ENCODE results near the gene KRT81.

Gene KRT81

GRCh38 chr12:52270541-52271070, 20.7 kb downstream of the KRT81 start:
- DNase-seq (ENCODE audit: extremely low read depth, low read depth): no peak
- H3K4me3 ChIP-seq (replicated peaks; ENCODE audit: low read depth, low read length): no peak overlapping the region
- TF ChIP-seq, protein P1, sequence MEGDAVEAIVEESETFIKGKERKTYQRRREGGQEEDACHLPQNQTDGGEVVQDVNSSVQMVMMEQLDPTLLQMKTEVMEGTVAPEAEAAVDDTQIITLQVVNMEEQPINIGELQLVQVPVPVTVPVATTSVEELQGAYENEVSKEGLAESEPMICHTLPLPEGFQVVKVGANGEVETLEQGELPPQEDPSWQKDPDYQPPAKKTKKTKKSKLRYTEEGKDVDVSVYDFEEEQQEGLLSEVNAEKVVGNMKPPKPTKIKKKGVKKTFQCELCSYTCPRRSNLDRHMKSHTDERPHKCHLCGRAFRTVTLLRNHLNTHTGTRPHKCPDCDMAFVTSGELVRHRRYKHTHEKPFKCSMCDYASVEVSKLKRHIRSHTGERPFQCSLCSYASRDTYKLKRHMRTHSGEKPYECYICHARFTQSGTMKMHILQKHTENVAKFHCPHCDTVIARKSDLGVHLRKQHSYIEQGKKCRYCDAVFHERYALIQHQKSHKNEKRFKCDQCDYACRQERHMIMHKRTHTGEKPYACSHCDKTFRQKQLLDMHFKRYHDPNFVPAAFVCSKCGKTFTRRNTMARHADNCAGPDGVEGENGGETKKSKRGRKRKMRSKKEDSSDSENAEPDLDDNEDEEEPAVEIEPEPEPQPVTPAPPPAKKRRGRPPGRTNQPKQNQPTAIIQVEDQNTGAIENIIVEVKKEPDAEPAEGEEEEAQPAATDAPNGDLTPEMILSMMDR (IDR thresholded peaks at IDR 0.05; ENCODE audit: low read depth, low read length, missing control alignments): no peak

DNA sequence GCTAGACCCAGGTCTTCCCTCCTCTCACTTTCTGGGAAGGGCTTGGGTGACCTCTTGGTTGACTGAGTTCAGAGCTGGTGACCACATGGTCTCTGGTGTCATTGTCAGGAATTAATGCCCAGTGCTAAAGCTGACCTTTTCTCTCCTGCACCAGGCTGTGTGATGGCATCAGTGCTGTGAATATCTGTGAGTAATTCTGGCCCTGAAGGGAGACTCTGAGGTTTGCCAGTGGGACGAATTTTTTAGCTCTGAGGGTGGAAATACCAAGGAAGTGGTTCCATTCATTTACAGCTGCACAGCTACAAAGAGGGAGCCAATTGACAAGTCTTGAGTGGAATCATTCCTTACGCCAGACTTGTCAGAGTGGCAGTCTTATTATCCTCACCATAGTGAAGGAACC, 23.1 kb downstream of the KRT81 start:
- TF ChIP-seq, protein P1 (IDR thresholded peaks at IDR 0.05; ENCODE audit: low read depth, low read length, missing control alignments): no peak
- H3K4me3 ChIP-seq (replicated peaks; ENCODE audit: low read depth, low read length): no peak overlapping the region
- no peak for DNase-seq (ENCODE audit: extremely low read depth, low read depth)

- TF ChIP-seq, protein P1 (IDR thresholded peaks at IDR 0.05; ENCODE audit: low read depth, low read length, missing control alignments): no peak
- no peak overlapping the region for H3K4me3 ChIP-seq (replicated peaks; ENCODE audit: low read depth, low read length)
- DNase-seq (ENCODE audit: extremely low read depth, low read depth): no peak
These were observed 23.6 kb downstream of the KRT81 start for GRCh38 chr12:52267699-52268098.

- TF ChIP-seq, protein P1 (IDR thresholded peaks at IDR 0.05; ENCODE audit: low read depth, low read length, missing control alignments): no peak
- no peak overlapping the region for H3K4me3 ChIP-seq (replicated peaks; ENCODE audit: low read depth, low read length)
- no peak for DNase-seq (ENCODE audit: extremely low read depth, low read depth)
These were observed 24.1 kb downstream of the KRT81 start for GRCh38 chr12:52267266-52267665.

GRCh38 chr12:52266514-52266913, 24.8 kb downstream of the KRT81 start:
- TF ChIP-seq, protein P1 (IDR thresholded peaks at IDR 0.05; ENCODE audit: low read depth, low read length, missing control alignments): no peak
- DNase-seq (ENCODE audit: extremely low read depth, low read depth): no peak
- no peak overlapping the region for H3K4me3 ChIP-seq (replicated peaks; ENCODE audit: low read depth, low read length)

GRCh38 chr12:52264435-52264825, 26.9 kb downstream of the KRT81 start:
- DNase-seq (ENCODE audit: extremely low read depth, low read depth): no peak
- no peak overlapping the region for H3K4me3 ChIP-seq (replicated peaks; ENCODE audit: low read depth, low read length)
- TF ChIP-seq, protein P1 (IDR thresholded peaks at IDR 0.05; ENCODE audit: low read depth, low read length, missing control alignments): no peak
